ENCODE measurements around the gene CYP26A1.

The CYP26A1 gene
- 0 reads per million in 2 donors for total RNA-seq

- peak in 1 of 5 experiments; percentile 34 for DNase-seq
Observed at GRCh38 chr10:93073539-93074146, at the start of gene CYP26A1. TSS of gene CYP26A1 (plus strand) at chr10:93073893. CDS start at chr10:93073935, 42 bp downstream.

- no peak for DNase-seq
Observed at GRCh38 chr10:93026072-93026471, 47.6 kb upstream of the CYP26A1 start.

- DNase-seq = no peak
Observed at GRCh38 chr10:93027508-93027907, 46.2 kb upstream of the CYP26A1 start.

- peak in 1 of 5 experiments; percentile 1 for DNase-seq
Observed at GRCh38 chr10:93028883-93029282, 44.8 kb upstream of the CYP26A1 start.

GRCh38 chr10:93030409-93030808, 43.3 kb upstream of the CYP26A1 start:
- DNase-seq = no peak

- DNase-seq = no peak
Observed at GRCh38 chr10:93032105-93032808, 41.4 kb upstream of the CYP26A1 start.

- no peak for DNase-seq
Observed at GRCh38 chr10:93032809-93033137, 40.9 kb upstream of the CYP26A1 start.

GRCh38 chr10:93034426-93034825, 39.3 kb upstream of the CYP26A1 start:
- no peak for DNase-seq

- no peak for DNase-seq
Observed at GRCh38 chr10:93039110-93039509, 34.6 kb upstream of the CYP26A1 start.

GRCh38 chr10:93039721-93040120, 34.0 kb upstream of the CYP26A1 start:
- DNase-seq = peak in 1 of 5 experiments; percentile 24

GRCh38 chr10:93054486-93054885, 19.2 kb upstream of the CYP26A1 start:
- DNase-seq = no peak

- DNase-seq = no peak
Observed at GRCh38 chr10:93058139-93058538, 15.6 kb upstream of the CYP26A1 start.

GRCh38 chr10:93059975-93060886, 13.5 kb upstream of the CYP26A1 start, which contains the start of gene CYP26C1:
TSS of gene CYP26C1 (plus strand) at chr10:93060798. CDS start at chr10:93061264, 466 bp downstream.
- DNase-seq = no peak

- DNase-seq = no peak
Observed at GRCh38 chr10:93060887-93061593, 12.7 kb upstream of the CYP26A1 start.

- DNase-seq = peak in 1 of 5 experiments; percentile 51
Observed at GRCh38 chr10:93061594-93062513, 11.8 kb upstream of the CYP26A1 start.

- peak in 1 of 5 experiments; percentile 78 for DNase-seq
Observed at GRCh38 chr10:93062514-93063143, 11.1 kb upstream of the CYP26A1 start.

GRCh38 chr10:93063144-93063976, 10.3 kb upstream of the CYP26A1 start:
- DNase-seq = no peak

- DNase-seq = no peak
Observed at GRCh38 chr10:93063977-93064660, 9.6 kb upstream of the CYP26A1 start.

All from T-helper 2 cell (primary cell).